ENCODE results near the gene DMRTB1.

Gene DMRTB1

DNA sequence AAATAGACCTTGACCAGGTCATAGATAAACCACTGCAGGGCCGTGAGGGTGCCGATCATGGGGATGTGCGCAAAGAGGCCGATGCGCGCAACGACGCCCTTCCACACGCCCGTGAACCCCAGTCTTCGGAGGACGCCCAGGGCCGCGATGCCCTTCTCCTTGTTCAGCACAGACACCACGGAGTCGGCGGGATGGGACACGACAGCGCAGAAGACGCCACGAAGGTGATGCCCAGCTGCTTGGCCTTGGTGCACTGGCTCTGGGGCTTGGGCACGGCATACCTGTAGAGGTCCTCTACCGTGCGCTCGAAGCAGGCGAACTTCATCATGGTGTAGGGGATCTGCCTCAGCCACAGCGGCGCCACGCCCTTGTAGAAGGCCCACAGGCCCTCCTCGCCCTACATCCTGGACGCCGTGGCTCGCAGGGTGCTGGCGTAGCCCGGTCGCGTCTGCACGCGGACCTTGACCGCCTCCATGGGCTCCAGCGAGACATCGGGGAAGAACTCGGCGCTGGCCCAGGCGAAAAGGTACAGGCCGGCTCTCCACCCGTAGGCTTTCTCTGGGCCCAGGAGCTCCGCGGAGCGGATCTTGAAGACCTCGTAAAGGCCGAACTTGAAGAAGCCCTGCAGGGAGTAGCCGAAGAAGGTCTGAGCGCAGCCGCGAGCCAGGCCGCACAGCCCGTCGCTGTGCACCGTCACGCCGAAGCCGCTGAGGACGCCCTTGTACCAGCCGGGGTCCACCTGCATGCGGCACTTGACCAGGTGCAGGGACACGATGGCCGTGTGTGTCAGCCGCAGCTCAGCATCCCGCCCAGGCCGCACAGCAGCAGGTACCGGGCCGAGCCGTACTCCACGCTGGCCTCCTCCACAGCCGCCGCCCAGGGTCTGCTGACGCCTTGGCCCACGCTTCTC is 20.5 kb upstream of the DMRTB1 start:
- no peak for DNase-seq

DNA sequence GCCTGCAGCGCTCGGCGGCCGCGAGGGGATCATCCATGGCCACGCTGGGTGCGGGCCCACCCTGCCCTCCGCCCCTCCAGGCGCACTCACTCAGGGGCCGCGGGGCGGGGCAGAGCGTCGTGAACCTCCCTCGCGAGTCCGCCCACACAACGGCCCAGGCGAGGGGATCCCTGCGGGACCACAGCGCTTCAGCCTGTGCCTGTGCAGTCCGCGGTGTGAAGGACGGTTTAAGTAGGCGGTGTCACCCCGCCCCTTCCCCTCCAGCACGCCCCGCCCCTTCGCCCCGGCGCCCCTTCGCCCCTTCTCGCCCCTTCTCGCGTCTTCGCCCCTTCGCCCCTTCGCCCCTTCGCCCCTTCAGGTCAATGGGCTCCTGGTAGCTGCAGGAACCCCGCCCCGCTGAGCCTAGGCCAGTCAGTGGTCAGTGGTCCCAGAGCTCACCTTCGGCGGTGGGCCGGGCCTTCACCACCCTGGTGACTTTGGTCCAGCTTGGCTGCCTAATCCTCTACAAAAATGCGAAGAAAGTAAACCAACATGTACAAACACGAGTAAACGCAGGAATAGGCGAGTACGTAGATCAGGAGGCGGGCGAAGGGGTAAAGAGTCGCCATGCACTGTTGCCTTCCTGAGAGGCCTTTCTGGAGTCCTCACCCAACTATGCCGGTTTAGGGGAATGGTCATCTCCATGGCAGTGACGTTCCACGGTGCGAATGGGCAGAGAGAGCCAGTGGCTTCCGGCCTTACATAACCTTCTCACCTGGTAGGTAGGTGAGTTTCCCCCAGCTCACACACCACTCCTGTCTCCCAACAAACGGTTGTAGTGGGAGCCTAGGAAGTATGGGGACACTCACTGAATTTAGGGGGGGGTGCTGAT is 19.6 kb upstream of the DMRTB1 start:
- no peak for DNase-seq

DNA sequence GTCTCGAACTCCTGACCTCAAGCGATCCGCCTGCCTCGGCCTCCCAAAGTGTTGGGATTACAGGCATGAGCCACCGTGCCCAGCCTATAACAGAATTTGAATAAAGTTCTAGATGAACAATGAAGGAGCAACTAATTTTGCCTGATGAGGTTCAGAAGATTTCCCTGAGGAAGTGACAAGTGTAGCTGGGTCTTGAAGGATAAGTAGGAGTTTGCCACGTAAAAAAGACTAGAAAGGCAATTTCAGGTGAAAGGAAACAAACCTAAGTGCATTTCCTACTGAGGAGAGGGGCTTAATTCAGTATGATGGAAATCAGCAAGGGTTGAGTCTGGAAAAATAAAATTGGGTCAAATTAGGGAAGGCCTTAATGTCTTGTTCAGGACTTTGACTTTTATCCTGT is 18.6 kb upstream of the DMRTB1 start:
- DNase-seq = no peak

DNA sequence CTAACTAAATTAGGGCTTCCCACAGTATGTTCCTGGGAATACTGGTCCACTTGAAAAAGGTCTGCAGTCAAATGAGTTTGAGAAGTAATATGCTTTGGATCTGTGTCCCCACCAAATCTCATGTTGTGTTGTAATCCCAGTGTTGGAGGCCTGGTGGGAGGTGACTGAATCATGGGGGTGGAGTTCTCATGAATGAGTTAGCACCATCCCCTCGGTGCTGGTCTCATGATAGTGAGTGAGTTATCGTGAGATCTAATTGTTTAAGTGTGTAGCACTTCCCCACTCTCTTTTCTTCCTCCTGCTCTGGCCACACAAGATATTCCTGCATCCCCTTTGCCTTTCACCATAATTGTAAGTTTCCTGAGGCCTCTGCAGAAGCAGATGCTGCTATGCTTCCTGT is 16.9 kb upstream of the DMRTB1 start:
- no peak for DNase-seq

DNA sequence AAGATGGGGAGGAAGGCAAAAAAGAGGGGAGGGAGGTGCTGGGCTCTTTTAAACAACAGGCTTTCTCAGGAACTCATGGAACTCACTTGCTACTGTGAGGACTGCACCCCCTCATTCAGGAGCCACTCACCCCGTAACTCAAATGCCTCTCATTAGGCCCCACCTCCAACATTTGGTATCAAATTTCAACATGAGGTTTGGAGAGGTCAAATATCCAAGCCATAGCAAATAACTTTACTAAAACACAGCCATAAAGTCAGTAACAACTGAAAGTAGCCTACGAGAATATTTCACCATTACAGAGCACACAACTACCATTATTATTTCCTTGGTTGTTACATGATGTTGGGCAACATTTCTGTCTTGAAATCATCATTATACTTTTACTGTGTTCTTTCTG is 13.1 kb upstream of the DMRTB1 start:
- DNase-seq = no peak

DNA sequence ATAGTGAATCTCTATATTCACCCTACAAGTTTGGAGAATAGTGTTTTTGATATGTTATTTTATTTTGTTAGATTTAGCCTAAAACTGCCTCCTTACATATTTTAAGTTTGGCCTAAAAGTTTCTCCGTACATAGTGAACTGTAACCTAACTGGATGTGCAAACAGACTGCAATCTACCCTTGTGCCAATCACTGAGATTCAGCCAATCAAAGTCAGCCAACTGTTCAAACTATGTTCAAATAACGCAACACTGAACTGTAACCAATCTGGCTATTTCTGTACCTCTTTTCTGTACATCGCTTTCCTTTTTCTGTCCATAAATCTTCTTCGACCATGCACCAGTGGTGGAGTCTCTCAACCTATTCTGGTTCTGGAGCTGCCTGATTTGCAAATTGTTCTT is 11.8 kb upstream of the DMRTB1 start:
- DNase-seq = no peak

DNA sequence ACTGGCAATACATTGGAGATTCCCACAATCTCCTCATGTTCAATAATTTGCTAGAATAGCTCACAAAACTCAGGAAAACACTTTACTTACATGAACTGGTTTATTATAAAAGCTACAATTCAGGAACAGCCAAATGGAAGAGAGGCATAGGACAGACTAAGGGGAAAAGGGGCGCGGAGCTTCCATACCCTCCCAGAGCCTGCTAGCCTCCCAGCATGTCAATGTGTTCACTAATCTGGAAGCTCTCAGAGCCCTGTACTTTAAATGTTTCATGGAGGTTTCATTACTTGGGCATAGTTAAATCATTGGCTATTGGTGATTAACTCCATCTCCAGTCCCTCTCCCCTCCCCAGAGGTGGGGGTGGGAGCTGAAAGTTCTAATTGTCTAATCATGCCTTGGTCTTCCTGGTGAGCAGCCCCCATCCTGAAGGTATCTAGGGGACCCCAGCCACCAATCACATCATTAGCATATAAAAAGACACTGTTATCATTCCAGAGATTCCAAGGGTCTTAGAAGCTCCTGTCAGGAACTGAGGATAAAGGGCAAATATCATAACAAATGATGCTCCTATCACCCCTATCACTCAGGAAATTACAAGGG is 10.9 kb upstream of the DMRTB1 start:
- DNase-seq = no peak

DNA sequence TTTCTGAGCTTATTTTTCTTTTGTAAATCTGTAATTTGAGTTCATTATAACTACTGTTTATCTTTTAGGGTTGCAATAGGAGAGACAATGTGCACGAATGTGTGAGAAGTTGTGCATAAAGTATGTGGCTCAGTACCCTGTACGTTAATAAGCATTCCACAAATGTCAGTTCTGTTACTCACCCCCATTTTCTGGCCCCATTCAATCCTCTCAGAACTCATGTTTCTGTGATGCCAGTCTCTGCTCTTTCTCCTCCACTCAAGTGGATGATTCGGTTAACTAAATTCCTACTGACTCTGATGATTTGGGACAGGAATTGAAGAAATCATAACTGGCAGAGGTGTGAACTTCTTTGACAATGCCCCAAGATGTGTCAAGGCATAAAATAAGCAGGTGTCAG is 10.2 kb upstream of the DMRTB1 start:
- DNase-seq = no peak

DNA sequence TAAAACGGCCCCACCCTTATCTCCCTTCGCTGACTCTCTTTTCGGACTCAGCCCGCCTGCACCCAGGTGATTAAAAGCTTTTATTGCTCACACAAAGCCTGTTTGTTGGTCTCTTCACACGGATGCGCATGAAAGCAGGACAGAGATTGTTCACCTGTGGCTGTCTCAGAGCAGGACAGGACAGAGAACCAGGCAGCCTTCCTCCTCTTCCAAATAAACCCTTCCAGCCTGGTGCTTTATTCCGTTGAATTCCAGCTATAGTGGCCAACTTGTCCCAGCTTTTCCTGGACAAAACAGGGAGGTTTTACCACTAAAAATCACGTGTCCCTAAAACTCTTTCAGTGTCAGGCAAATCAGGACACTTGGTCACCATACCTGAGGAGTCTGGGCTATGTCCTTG is 9.5 kb upstream of the DMRTB1 start:
- no peak for DNase-seq

DNA sequence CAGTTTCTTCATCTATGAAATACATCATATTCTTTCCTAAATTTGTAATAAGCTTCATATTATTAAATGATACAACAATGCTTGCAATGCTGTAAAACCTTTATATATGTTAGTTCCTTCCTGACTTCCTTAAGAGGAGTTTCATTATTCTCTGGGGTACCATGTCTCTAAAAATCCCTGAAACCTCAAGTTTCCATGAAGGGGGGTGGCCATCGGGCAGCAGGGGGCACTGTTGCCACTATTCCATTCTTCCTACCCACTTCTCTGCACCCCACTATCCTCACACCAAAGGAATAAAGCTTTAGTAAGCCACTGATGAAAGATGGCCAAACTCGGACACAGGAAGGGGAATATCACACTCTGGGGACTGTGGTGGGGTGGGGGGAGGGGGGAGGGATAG is 9.0 kb upstream of the DMRTB1 start:
- DNase-seq = no peak

DNA sequence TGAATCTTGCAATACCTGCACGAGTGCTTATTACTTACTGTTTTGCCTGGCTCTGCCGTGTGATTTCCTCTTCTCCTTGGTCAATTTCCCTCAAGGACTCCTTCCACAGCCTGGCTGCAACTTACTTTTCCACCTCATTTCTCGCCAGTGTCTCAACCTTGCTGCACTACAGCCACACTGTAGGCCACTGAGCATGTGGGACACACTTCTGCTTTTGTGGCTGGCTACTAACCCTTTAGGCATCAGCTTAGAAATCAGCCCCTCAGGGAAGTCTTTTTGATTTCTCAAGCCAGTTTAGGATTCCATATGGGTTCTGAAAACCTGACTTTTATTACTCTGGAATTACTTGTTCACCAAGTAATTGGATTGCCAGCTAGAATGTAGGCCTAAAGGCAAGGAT is 5.2 kb upstream of the DMRTB1 start:
- DNase-seq = no peak

DNA sequence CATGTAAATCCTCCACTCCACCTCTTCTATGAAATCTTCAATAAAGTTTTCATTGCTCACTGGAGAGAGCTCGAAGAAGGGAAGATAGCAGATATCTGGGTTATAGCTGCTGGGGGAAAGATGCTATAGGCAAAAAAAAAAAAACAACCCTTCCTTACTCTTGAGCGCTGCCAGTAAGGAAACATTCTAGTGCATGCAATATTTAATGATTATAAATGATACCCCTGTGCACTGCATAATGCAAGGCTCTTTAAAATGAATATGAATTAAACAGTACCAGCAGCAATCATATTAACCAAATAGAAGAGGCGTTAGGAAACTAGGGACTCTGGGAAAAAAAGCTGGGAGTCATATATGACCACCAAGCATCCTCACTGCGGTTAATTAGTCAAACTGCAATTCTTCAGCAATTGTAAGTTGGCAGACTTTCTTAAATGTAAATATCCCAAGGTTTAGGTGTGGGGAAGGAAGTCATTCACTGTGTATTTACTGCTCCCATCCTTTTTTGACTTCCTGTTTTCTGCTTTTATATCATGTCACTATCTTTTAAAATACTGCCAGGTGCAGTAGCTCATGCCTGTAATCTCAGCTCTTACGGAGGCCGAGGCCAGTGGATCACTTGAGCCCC is 3.7 kb upstream of the DMRTB1 start:
- no peak for DNase-seq

DNA sequence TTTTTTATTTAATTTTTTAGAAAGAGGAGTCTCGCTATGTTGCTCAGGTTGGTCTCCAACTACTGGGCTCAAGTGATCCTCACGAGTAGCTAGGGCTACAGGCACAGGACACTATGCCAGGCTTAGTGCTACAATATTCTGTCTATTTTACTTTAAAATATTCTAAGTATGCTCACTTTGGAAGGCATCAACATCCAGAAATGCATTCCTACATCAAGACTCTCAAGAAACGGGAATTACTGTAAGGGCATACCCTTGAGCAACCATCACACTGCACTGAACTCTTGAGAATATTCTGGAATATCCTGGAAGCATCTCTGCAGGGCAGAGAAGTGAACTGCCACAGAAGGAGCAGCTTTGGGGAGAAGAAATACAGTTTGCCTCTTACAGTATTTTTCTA is 565 bp upstream of the DMRTB1 start:
- DNase-seq = no peak

DNA sequence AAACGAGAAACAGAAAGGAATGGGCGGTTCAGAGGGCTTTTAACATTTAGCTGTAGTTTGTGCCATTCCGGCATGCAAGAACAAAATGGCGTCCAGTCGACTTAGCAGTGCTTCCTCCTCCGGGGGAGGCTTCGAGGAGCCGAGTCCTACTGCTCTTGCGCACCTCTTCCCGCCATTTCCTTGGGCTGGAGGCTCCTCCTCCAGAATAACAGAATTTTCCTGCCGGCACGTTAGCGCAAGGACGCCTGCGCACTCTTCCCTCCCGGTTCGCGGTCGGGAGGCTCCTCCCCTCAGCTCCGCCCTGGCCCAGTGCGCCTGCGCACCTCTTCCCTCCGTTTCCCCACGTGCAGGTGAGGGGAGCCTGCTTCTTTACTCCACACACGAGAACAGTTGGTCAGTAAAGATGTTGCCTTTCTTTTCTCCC is 1.0 kb downstream of the DMRTB1 start:
- no peak for DNase-seq

DNA sequence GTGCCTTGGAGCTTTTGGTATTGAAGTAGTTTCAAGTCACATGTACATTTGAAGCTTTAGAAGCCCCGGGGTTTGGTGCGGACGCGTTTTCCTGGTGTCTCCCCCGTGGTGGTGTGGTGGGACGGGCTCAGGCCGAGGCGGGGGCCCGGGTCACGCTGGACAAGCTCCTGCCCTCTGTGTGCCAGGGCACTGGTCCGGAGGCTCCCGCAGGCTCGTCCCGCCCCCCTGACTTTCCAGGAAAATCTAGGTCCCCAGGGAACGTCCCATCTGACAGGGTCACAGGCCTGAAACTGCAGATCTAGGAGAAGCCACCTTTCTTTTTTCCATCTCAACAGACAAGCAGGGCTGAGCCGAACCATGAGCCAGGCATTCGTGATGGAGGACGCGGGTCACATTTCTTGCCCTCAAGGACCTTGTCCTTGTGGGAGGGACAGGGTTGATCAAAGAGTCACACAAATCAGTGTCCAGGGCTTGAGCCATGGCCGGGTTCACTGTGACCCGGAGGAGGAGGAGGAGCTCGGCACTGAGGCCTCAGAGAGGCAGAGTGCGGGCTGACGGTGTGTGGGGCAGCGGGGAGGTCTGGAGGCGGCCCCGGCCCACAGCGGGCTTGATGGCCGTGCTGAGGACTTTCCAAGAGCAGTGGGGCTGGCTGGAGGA is 1.6 kb downstream of the DMRTB1 start:
- DNase-seq = no peak

DNA sequence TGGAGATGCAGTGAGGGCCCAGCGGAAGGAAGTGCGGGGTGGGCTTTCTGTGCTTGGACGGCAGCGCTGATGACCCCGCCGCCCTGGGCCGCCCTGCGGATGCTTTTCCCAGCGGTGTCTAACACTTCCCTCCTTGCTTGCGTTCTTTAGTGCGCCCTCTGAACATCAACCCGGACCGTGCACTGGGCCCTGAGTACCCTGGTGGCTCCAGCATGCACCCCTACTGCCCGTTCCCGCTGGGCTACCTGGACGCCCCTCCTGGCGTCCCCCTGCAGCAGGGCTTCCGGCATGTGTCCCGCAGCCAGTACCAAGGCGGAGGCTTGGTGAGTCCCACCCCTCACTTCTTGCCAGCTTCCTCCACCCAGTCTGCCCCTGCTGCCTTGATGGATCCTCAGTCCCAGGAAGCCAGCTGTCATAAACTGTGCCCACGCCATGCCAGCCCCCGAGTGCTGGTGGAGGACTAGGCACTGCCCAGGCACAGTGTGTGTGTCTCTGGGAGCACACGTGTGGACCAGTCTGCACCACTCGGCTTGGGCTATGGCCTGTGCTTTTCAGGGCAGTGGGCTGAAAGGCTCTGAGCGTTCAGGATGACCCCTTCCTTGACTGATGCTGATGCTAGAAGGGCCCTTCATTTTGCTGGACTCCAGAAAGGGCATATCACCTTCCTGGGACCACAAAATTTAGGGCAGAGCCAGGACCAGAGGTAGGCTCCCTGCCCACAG is 2.3 kb downstream of the DMRTB1 start:
- no peak for DNase-seq

DNA sequence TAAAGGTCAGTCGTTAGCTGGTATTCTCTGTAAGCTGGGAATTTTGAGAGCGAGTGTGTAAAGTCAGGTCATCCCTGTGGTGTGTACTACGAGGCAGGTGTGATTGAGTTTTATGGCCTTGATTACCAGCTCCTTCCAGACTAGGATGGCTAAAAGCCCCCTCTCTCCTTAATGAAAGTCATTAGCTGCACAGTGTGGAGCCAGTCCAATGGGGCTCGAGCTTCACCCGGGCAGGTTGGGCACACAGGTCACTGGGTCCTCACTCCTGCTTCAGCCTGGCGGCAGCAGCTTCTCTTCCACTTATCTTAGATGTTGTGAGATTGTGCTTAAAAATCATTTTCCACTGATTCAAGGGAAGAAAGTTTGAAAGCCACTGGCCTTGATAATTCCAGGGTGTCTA is 3.0 kb downstream of the DMRTB1 start:
- no peak for DNase-seq

DNA sequence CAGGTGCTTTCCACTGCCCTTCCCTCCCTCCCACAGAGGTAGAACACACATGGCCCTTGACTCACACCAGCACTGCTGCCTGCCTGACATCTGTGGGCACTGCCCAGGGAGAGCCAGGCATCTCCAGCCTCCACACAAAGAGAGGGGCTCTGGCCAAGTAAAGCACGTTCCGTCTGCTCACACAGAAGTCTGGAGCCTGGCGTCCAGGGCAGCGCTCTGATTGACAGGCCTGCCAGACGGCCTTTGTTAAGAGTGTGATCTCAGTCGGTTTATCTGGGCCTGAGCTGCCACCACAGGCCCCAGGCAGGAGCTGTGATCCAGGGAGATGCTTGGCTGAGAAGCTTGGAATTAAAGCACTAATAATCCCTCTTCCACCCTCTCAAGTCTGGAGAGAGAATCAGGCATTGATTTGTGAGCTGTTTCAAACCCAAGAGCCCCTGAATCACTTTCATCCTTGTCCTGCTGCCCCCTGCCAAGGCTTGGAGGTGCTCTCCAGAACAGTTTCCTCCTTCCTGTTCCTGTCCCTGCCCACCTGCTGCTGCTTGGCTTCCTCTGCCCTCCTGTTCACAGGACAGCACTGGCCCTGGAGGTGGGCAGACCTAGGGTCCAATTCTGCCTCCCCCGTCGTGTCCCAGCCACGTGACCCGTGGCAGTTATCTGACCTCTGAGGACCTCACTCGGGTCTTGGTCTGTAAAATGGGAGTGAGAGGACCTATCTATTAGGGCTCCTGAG is 3.7 kb downstream of the DMRTB1 start:
- DNase-seq = no peak

DNA sequence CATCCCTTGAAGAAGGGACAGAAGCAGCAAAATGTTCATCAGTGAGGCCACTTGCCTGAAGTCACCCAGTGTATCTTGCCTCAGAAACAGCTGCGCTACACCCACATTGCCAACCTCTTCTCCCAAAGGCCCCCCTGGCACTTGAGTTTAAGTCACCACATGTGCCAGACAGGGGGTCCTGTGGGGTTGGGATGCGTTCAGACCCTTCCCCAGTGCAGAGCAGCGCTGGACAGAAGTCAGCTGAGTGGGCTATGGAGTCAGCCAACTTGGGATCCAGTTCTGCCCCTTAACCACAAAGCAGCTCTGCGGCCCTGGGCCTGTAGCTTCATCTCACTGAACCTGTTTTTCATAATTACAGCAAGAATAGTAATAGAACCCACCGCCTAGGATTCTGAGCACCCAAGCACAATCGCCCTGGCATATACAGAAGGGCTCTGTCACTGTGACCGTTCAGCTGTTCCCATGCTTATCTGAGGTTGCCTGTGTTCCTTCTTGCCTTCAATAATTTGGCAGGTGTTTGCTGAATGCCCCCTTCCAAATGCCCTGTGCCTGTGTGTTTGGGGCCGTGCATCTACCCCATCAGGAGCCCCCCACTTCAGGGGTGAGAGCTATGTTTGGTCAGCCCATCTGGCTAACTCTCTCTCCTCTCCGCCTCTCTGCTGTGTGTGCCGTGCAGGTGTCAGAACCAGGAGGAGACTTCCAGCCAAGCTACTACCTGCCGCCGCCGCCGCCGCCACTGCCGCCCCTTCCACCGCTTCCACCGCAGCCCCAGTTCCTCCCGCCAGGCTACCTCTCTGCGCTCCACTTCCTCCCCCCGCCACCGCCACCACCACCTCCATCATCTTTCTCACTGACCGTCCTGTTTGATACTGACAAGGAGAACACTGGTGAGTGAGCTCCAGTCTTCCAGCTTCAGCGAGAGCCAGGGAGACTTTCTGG is 5.0 kb downstream of the DMRTB1 start:
- DNase-seq = no peak

All from GOT3 (cell line).